ENCODE measurements around the gene DONSON.

Gene DONSON

DNA sequence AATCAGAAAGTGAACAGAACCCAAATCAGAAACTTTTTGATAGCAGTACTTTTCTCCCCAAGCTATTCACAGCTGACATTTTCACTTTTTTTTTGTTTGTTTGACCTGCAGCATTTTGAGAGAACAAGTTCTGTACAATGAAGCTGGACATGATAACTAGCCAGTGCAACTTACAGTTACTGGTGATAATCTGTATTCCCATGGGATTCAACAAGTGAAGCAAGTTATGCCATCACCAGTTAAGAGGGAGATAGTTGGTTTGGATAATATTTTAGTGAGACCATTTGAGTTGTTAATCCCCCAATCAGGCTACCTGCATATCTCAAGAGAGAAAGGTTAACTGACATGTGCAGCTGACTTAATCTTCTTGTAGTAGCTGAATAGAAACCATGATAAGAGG is 27.5 kb downstream of the DONSON start:
- no peak for DNase-seq

DNA sequence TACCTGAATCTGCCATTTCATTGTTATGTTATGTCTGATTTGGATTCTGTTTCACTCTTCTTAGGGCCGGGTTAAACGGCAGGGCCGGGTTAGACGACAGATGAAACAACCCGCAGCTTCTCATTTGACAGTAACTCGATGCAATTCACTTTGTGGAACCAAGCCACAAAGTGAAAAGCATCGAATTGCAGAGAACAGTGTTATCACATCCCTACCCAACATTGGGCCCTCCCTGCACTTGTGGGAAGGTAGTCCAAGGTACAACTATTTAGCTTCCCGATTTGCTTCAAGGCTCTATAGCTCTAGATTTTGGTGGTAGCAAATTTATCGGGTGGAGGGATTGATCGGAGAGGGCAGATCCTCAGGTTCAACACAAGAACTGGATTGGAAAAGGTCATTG is 28.7 kb downstream of the DONSON start:
- DNase-seq, result no peak

GRCh38 chr21:33558777-33559421 is 29.6 kb downstream of the DONSON start:
- no peak for DNase-seq

DNA sequence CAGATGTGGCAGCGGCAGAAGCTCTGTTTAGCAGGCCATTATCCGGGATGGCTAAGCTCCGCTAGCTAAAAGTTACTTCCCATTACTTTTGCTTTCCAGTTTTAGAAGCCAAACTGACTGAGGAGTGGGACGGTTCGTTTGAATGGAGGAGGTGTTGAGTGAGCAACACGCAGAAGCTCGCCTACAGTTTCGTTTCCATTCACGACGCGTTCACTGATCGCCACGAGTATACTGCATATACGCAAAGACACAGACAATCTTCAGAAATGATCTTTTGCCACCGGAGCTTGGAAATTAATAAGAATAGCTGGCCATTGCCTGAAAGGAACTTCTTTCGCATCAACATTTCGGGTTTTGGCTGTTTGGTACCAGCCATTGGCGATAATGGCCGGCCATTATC is 31.0 kb downstream of the DONSON start:
- no peak for DNase-seq

GRCh38 chr21:33554982-33555344 is 33.5 kb downstream of the DONSON start:
- DNase-seq, result no peak

DNA sequence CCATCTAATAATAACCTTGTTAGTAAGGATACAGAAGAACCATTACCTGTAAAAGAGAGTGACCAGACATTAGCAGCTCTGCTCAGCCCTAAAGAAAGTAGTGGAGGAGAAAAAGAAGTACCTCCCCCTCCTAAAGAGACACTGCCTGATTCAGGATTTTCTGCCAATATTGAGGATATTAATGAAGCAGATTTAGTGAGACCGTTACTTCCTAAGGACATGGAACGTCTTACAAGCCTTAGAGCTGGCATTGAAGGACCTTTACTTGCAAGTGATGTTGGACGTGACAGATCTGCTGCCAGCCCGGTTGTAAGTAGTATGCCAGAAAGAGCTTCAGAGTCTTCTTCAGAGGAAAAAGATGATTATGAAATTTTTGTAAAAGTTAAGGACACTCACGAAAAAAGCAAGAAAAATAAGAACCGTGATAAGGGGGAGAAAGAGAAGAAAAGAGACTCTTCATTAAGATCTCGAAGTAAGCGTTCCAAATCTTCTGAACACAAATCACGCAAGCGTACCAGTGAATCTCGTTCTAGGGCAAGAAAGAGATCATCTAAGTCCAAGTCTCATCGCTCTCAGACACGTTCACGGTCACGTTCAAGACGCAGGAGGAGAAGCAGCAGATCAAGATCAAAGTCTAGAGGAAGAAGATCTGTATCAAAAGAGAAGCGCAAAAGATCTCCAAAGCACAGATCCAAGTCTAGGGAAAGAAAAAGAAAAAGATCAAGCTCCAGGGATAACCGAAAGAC is 34.1 kb downstream of the DONSON start:
- no peak for DNase-seq

- no peak for DNase-seq
Observed at GRCh38 chr21:33552999-33553598, 35.4 kb downstream of the DONSON start.

- DNase-seq, result no peak
Observed at GRCh38 chr21:33552093-33552998, 36.1 kb downstream of the DONSON start.

- DNase-seq, result no peak
Observed at GRCh38 chr21:33551664-33552063, 36.8 kb downstream of the DONSON start.

DNA sequence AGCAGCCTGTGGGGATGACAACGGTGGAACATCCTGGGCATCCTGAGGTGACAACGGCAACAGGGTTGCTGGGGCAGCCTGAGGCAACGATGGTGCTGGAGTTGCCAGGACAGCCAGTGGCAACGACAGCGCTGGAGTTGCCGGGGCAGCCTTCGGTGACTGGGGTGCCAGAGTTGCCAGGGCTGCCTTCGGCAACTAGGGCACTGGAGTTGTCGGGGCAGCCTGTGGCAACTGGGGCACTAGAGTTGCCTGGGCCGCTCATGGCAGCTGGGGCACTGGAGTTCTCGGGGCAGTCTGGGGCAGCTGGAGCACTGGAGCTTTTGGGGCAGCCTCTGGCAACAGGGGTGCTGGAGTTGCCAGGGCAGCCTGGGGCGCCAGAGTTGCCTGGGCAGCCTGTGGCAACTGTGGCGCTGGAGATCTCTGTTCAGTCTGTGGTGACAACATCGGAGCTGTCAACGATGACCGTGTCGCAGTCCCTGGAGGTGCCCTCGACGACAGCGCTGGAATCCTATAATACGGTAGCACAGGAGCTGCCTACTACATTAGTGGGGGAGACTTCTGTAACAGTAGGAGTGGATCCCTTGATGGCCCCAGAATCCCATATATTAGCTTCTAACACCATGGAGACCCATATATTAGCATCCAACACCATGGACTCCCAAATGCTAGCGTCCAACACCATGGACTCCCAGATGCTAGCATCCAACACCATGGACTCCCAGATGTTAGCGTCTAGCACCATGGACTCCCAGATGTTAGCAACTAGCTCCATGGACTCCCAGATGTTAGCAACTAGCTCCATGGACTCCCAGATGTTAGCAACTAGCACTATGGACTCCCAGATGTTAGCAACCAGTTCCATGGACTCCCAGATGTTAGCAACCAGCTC is 37.5 kb downstream of the DONSON start:
- DNase-seq, result no peak

GRCh38 chr21:33549848-33550771 is 38.4 kb downstream of the DONSON start:
- no peak for DNase-seq

GRCh38 chr21:33546086-33546485 is 42.4 kb downstream of the DONSON start:
- DNase-seq, result no peak

- DNase-seq, result no peak
Observed at GRCh38 chr21:33544451-33545195, 43.9 kb downstream of the DONSON start.

GRCh38 chr21:33543505-33544129 is 44.9 kb downstream of the DONSON start:
- no peak for DNase-seq

DNA sequence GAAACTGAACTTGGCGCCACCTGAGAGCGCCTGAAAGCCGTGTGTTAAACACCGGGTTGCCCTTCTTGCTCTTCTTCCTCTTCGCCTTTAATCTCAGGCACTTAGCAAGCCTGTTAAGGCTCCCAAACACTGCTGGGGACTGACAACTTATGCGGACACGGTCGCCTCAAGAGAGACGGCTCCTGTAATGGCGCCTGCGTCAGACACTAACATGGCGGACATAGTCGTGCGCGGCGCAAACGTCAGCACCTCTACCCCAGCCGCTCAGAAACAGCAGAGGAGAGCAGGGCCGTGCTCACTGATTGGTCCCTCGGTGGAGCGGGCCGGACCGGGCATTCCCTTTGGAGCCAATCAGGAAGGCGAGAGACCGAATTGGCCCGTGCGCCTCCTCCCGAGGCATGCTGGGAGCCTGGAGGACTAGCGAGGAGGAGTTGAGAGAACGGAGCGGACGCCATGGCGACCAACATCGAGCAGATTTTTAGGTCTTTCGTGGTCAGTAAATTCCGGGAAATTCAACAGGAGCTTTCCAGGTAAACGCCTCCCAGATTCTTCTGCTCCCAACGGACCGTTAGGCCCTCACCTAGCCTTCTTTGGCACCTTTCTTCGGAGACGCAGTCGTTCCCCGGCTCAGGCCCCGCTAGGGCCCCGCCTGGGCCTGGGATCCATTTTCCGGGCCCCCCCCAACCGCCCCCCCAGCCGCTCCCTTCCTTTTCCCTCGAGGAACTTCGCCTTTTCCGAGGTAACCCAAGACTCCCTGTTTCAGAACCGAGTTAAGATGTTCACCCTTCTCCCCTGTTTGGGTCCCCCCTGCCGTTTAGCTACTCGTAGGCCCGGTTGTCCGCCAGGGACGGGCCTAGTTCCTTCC is 45.6 kb downstream of the DONSON start, which contains the start of gene SON:
TSS of gene SON (plus strand) at position 399 of the 865 bp plus-strand sequence. CDS start at position 454, 55 bp downstream.
- peak; percentile 92 for DNase-seq

DNA sequence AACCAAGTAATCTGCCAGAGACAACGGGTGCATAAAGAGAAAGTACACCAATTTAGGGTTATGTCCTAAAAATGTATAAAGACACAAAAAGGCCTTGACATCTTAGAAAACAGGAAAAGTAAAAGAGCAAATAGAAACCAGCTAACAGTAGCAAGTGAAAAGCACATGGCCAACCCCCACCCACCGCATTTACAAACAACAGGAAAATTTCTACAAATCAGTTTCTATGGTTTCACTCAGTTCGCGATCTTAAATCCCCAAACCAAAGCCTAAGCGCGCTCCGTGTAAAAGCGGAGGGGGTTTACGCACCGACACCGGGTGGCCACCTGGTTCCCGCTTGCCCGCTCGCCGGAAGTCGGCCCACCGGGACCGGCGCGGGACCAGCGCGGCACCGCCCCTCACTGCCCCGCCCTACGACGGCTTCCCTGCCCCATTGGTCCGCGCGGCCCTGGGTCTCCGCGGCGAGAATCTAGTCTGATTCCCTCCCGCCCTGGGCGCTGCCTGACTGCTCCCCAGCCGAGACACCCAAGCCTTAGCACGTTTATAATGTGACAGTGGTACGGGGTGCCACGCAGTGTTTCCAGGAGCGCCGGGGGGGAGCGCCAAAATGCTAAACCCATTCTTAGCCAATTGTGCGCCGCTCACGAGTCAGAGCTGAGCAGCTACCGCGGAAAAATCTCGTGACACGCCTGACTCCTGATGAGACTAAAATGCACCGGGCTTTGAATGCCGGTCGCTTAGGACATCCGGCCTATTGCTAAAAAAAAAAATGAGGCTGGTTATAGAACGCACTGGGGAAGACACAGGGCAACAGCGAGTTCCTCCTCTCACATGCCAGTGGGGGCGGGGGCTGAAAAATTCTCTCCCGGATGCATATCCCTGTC is 46.5 kb downstream of the DONSON start, which contains the start of gene GART:
TSS of gene GART (minus strand) at position 362 of the 884 bp plus-strand sequence. CDS start 2,802 bp downstream, outside the sequence.
- DNase-seq, result no peak

DNA sequence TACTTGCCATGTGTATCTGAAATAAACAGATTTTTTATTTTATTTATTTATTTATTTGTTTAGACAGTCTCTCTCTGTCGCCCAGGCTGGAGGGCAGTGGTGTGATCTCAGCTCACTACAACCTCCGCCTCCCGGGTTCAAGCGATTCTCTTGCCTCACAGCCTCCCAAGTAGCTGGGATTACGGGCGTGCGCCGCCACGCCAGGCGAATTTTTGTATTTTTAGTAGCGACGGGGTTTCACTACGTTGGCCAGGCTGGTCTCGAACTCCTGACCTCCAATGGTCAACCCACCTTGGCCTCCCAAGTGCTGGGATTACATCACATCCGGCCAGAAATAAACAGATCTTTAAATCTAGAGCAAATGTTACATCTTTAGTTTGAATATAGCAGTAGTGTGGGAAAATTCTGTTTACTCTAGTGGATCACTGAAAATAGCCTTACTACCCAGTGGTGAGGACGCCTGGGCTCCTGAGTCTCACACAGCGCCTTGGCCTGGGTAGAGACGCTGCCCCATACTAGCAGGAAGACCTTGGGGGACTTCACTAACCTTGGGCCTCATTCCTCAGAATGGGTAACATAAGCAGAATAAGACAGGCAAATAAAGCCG is 47.3 kb downstream of the DONSON start:
- DNase-seq, result no peak

Measured in NCI-H524 treated with DMSO at 0.1 percent for 48 hours (cell line).